ENCODE data around the gene NLGN1.
"Not testable (repeated sequence)": the region's sequence is repeated elsewhere in the genome, so short reads cannot be mapped to it uniquely, and the experiment has no call there.

Gene NLGN1

DNA sequence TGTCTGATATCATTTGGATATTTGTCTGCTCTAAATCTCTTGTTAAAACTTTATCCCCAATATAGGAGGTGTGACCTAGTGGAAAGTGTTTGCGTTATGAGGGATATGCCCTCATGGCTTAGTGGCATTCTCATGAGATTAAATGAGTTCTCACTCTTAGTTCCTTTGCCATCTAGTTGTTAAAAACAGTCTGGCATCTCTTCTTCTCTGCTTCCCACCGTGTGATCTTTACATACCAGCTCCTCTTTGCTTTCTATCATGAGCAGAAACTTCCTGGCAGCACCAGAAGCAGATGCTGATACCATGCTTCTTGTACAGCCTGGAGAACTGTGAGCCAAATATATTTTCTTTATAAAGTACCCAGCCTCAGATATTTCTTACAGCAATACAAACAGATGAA, 33.0 kb downstream of the NLGN1 start:
- no peak for DNase-seq

GRCh38 chr3:173439004-173439403, 41.5 kb downstream of the NLGN1 start:
- no peak for DNase-seq

- DNase-seq: no peak
These were observed 43.0 kb downstream of the NLGN1 start for GRCh38 chr3:173440514-173440913.

DNA sequence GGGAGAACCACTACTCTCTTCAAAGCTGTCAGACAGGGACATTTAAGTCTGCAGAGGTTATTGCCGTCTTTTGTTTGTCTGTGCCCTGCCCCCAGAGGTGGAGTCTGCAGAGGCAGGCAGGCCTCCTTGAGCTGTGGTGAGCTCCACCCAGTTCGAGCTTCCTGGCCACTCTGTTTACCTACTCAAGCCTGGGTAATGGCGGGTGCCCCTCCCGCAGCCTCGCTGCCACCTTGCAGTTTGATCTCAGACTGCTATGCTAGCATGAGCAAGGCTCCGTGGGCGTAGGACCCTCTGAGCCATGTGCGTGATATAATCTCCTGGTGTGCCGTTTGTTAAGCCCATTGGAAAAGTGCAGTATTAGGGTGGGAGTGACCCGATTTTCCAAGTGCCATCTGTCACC, 54.0 kb downstream of the NLGN1 start:
- DNase-seq: not testable (repeated sequence)

- no peak for DNase-seq
These were observed 65.7 kb downstream of the NLGN1 start for GRCh38 chr3:173463250-173463649.

GRCh38 chr3:173465112-173465511, 67.6 kb downstream of the NLGN1 start:
- DNase-seq: no peak

GRCh38 chr3:173465898-173466678, 68.5 kb downstream of the NLGN1 start:
- no peak for DNase-seq

DNA sequence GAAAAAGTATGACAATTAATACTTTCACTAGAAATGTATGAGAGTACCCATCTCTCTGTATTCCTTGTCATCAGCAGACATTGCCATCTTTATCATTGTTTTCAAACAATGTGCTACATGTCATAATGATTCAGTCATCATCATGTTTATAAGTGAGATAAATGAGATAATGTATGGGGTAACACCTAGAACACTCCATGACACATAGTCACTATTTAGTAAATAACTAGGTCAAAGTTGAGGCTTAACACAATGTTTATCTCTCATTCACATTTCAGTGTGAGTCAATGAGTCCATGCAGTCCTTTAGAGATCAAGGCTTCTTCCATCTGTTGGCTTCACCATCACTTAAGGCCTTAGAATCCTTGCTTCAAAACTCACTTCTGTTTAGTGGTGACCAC, 70.0 kb downstream of the NLGN1 start:
- DNase-seq: no peak

- no peak for DNase-seq
These were observed 75.7 kb downstream of the NLGN1 start for GRCh38 chr3:173473237-173473636.

GRCh38 chr3:173479301-173479700, 81.8 kb downstream of the NLGN1 start:
- DNase-seq: no peak

GRCh38 chr3:173501931-173502489, 104.5 kb downstream of the NLGN1 start:
- no peak for DNase-seq

- DNase-seq: peak; percentile 62
These were observed 105.5 kb downstream of the NLGN1 start for GRCh38 chr3:173502983-173503568.

DNA sequence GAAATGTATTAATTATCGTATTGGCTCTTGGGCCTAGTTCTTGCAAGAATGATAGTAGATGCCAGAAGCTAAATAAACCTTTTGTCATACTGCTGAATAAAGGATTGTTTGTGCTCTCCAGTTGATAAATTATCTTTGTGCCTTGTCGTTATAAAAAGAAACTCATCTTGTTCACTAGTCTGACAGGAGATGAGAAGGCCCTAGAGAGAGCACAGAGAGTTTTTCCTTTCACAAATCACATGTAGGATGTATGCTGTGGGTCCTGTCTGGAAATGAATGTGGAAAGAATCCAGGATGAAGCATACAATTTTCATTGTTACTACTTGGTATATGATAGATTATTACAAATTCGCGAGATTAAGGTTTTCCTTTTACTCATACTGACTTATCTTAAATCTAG, 113.0 kb downstream of the NLGN1 start:
- DNase-seq: no peak

- DNase-seq: no peak
These were observed 115.6 kb downstream of the NLGN1 start for GRCh38 chr3:173513123-173513522.

DNA sequence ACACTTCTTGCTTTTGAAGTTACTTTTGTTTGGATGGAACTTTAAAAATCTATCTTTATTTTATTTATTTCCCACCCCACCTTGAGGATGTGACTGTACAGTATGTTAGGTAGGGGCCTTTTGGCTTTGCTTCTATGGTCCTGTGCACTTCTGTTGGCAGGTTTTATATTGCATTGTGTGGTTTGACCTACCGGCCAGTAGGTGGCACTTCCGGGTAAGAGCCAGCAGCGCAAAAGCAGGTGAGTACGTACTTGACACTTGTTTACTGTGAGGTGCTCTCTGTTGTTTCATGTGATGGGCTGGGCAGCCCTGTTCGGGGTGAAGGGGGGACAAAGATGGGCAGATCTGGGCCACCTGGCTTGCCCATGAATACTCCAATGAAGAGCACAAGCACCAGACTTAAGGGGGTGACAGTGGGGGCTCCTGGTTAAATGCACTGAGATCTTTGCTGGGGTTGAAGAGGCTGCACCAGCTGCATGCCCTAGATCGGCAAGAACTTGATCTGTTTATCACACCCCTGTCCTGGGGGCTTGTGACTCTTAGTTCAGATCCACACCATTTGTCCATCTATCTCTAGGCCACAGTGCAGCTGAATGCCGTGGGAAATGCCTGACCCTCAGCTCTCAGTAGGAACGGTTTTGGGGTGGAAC, 131.6 kb downstream of the NLGN1 start:
- DNase-seq: no peak

DNA sequence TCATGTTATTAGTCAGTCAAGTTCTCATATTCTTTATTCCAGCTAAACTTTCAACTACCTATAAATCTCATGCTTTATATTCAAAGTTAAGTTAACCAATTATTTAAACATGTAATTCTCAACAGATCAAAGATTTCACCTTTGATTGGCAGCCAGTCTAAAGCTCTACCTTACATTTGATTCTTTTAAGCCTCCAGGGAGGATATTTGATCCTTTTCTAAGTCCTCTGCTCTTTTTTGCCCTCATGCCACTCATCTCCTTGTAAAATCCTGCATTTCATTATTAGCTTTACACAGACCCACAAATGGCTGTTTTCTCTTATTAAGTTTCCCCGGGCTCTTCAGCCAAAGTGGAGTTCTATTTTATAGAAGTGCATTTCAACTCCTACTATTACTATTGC, 134.1 kb downstream of the NLGN1 start:
- DNase-seq: peak; percentile 22

- no peak for DNase-seq
These were observed 140.9 kb downstream of the NLGN1 start for GRCh38 chr3:173538410-173538809.

- DNase-seq: not testable (repeated sequence)
These were observed 148.0 kb downstream of the NLGN1 start for GRCh38 chr3:173545590-173545989.

- no peak for DNase-seq
These were observed 149.5 kb downstream of the NLGN1 start for GRCh38 chr3:173547070-173547469.

- no peak for DNase-seq
These were observed 150.7 kb downstream of the NLGN1 start for GRCh38 chr3:173548261-173548660.

DNA sequence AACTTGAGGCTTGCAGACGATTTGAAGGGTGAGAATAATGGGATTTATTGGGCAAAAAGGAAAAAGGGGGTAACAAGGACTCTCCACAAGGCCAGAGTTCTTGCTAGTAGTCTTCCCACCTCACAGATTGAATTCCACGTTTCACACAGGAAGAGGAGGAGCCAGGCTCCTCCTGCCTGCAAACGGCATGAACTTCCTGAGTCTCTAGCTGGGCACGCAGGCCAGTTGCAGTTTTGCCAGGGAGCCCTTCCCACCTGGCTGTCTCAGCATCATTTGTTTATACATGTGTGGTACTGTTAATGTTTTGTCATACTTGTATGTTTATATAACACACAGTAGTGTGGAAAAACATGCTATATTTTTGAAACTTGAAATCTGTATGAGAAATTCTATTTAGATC, 155.0 kb downstream of the NLGN1 start:
- no peak for DNase-seq

DNA sequence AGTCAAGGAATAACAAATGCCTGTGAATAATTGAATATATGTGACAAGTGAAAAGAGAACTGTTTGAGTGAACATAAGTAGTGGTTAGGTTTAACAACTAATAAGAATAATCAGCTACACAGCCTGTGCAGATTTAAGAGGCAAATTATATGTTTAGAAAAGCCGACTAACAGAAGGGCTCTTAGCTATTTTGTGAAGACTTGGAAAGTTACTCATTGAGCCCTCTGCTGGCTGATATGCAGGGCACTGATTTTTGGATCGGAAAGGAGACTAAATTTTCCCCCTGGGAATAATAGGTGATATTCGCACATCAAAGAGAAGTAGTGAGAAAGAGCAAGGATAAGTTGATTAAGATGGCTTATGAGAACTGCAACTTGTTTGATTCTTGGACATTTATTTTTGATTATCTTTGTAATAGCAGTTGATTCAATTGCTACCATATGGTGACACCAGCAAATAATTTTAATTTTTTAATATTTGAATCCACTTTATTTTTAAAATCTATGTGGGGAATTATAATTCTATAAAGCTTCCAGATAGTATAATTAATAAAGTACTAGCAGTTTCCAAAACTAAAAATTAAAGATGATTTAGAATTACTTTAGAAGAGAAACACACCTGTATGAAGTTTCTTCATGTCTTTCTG, 156.2 kb downstream of the NLGN1 start:
- DNase-seq: no peak

- DNase-seq: no peak
These were observed 159.0 kb downstream of the NLGN1 start for GRCh38 chr3:173556546-173556945.
